Measurements from ENCODE around the gene USP5.
A peak's percentile ranks its signal among the peaks of the same experiment; 100 is the strongest.

Gene USP5

GRCh38 chr12:6850796-6851152 is 1.2 kb upstream of the USP5 start:
- peak overlapping the region; percentile 73 for H3K4me3 ChIP-seq (ENCODE audit: low read depth, low read length)
- DNase-seq (ENCODE audit: low read depth) = no peak
- TF ChIP-seq CTCF (IDR thresholded peaks at IDR 0.05; ENCODE audit: insufficient read depth, low read depth, low read length, missing control alignments) = no peak

GRCh38 chr12:6851153-6851920 is 613 bp upstream of the USP5 start, which contains the start of gene CDCA3:
Gene CDCA3 (minus strand): TSS chr12:6851286. CDS start chr12:6850952, 334 bp downstream.
- TF ChIP-seq CTCF (IDR thresholded peaks at IDR 0.05; ENCODE audit: insufficient read depth, low read depth, low read length, missing control alignments) = no peak
- peak within 1 kb of the TSS; percentile 73 for H3K4me3 ChIP-seq (ENCODE audit: low read depth, low read length)
- DNase-seq (ENCODE audit: low read depth) = peak; percentile 99

- peak overlapping the region; percentile 65 for H3K4me3 ChIP-seq (ENCODE audit: low read depth, low read length)
- TF ChIP-seq CTCF (IDR thresholded peaks at IDR 0.05; ENCODE audit: insufficient read depth, low read depth, low read length, missing control alignments) = no peak
- DNase-seq (ENCODE audit: low read depth) = peak; percentile 68
These were observed 853 bp downstream of the USP5 start for GRCh38 chr12:6852651-6853354.

- DNase-seq (ENCODE audit: low read depth) = no peak
These were observed 1.7 kb downstream of the USP5 start for GRCh38 chr12:6853626-6854025.

GRCh38 chr12:6854036-6854435 is 2.1 kb downstream of the USP5 start:
- no peak for TF ChIP-seq CTCF (IDR thresholded peaks at IDR 0.05; ENCODE audit: insufficient read depth, low read depth, low read length, missing control alignments)
- DNase-seq (ENCODE audit: low read depth) = no peak
- no peak overlapping the region for H3K4me3 ChIP-seq (ENCODE audit: low read depth, low read length)

More at GRCh38 chr12:6853626-6854025, 1.7 kb downstream of the USP5 start:
- TF ChIP-seq CTCF (IDR thresholded peaks at IDR 0.05; ENCODE audit: insufficient read depth, low read depth, low read length, missing control alignments) = no peak
- no peak overlapping the region; the same call in 1 of the 2 replicates for H3K4me3 ChIP-seq (ENCODE audit: low read depth, low read length)

GRCh38 chr12:6855322-6855721 is 3.4 kb downstream of the USP5 start:
- H3K4me3 ChIP-seq (ENCODE audit: low read depth, low read length) = no peak overlapping the region
- DNase-seq (ENCODE audit: low read depth) = no peak
- TF ChIP-seq CTCF (IDR thresholded peaks at IDR 0.05; ENCODE audit: insufficient read depth, low read depth, low read length, missing control alignments) = no peak

Measured in GM12865 (cell line).